Measurements from ENCODE around the gene MIEF1.

MIEF1 gene

DNA sequence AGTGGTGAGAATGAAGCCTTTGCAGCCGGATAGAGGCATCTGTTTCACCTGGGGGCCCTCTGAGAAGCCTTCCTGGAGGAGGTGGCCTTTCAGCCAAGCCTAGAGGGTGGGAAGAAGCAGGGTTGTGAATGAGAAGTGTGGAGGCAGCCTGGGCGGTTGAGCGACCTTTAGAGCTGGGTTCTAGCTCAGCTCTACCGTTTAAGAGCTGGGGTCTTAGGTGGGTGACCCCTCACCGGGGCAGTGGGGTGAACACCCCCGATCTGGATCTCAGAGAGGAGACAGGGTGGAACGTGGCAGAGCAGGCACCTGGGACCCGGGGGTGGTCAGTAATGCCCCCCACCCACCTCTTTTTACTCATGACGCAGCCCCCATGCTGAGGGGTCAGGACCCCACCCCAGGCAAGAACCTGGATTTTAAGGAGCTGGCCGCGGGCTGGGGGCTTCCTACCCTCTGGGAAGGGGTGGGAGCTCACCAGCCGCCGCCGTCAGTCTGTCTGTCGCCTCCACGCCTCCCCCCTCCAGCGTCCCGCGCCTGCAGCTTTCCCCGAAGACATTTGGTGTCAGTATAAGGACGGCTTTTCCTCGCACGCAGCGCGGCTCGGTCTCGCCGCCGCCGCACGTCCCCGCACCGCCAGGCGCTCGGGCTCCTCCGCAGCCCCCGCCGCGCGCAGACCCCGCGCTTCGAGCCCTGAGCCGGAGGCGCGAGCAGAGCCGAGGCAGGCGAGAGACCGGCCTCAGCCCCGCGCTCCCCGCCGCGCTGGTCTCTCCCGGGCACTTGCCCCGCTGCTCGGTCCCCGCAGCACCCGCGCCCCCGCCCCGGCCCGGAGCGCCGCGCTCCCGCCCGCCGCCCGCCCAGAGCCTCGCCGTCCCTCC, 55.1 kb downstream of the MIEF1 start:
- Histone ChIP-seq H3K36me3 (ENCODE audit: control insufficient read depth, insufficient read depth, low read length) (no peaks in the 10 kb centered on the region), H3K79me2 (no peaks in the 10 kb centered on the region), H3K4me3 (ENCODE audit: low read depth, low read length) (no peak overlapping the region), H3K4me2 (ENCODE audit: low read length) (peak overlapping the region; percentile 42), H3K27ac (no peak overlapping the region), H3K4me1 (no peaks in the 10 kb centered on the region), H3K9ac (no peak overlapping the region), H2AFZ (peak overlapping the region; percentile 38), H3K9me3 (ENCODE audit: control insufficient read depth, low read length) (no peaks in the 10 kb centered on the region), H3K27me3 (ENCODE audit: control insufficient read depth, insufficient read depth, low read length) (no peaks in the 10 kb centered on the region)
- TF ChIP-seq CTCF (IDR thresholded peaks at IDR 0.05): no peak

DNA sequence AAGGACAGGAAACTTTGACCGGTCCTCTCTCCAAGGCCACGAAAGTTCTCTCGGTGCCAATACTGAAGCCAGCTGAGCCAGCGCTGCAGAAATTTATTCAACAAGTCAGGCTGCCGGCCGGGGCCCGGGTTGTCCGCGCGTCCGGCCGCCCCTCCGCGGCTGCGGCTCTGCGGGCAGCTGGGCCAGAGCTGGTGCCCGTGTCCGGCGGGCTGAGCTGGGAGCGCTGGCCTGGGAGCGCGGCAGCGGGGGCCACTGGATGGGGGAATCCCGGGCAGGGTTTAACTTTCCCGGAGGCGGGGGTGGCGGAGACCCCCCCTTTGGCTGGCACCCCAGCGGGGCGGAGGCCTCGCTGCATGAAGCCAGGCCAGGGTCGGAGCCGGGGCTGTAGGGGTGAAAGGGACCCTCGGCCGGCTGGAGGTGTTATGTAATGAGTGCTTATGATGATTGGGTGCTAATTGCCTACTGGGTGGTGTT, 56.2 kb downstream of the MIEF1 start:
- Histone ChIP-seq H3K4me3 (ENCODE audit: low read depth, low read length) (no peak overlapping the region), H3K9me3 (ENCODE audit: control insufficient read depth, low read length) (no peaks in the 10 kb centered on the region), H3K36me3 (ENCODE audit: control insufficient read depth, insufficient read depth, low read length) (no peaks in the 10 kb centered on the region), H3K4me2 (ENCODE audit: low read length) (no peak overlapping the region), H2AFZ (no peak overlapping the region), H3K9ac (no peak overlapping the region), H3K27me3 (ENCODE audit: control insufficient read depth, insufficient read depth, low read length) (no peaks in the 10 kb centered on the region), H3K79me2 (no peaks in the 10 kb centered on the region), H3K27ac (no peak overlapping the region), H3K4me1 (no peaks in the 10 kb centered on the region)
- no peak for TF ChIP-seq CTCF (IDR thresholded peaks at IDR 0.05)

- Histone ChIP-seq H3K4me1 (no peaks in the 10 kb centered on the region), H2AFZ (no peak overlapping the region), H3K4me3 (ENCODE audit: low read depth, low read length) (no peak overlapping the region), H3K79me2 (no peaks in the 10 kb centered on the region), H3K36me3 (ENCODE audit: control insufficient read depth, insufficient read depth, low read length) (no peaks in the 10 kb centered on the region), H3K27me3 (ENCODE audit: control insufficient read depth, insufficient read depth, low read length) (no peaks in the 10 kb centered on the region), H3K9ac (no peak overlapping the region), H3K9me3 (ENCODE audit: control insufficient read depth, low read length) (no peaks in the 10 kb centered on the region), H3K4me2 (ENCODE audit: low read length) (no peak overlapping the region), H3K27ac (no peak overlapping the region)
- TF ChIP-seq CTCF (IDR thresholded peaks at IDR 0.05): no peak
Measured at GRCh38 chr22:39558950-39559349, 56.9 kb downstream of the MIEF1 start.

GRCh38 chr22:39559456-39560105, 57.5 kb downstream of the MIEF1 start:
- H3K4me1 ChIP-seq: no peaks in the 10 kb centered on the region
- no peak overlapping the region for H3K4me3 ChIP-seq (ENCODE audit: low read depth, low read length)
- H3K79me2 ChIP-seq: no peaks in the 10 kb centered on the region
- TF ChIP-seq CTCF (IDR thresholded peaks at IDR 0.05): peak; percentile 20
- no peaks in the 10 kb centered on the region for H3K27me3 ChIP-seq (ENCODE audit: control insufficient read depth, insufficient read depth, low read length)
- no peak overlapping the region for H2AFZ ChIP-seq
- H3K36me3 ChIP-seq (ENCODE audit: control insufficient read depth, insufficient read depth, low read length): no peaks in the 10 kb centered on the region
- H3K9me3 ChIP-seq (ENCODE audit: control insufficient read depth, low read length): no peaks in the 10 kb centered on the region
- H3K9ac ChIP-seq: no peak overlapping the region
- H3K4me2 ChIP-seq (ENCODE audit: low read length): no peak overlapping the region
- H3K27ac ChIP-seq: no peak overlapping the region

Data from parathyroid adenoma (tissue), 2 donors.